GM19455 (cell line): Measurements from ENCODE around the gene SLC39A3.
A peak's percentile ranks its signal among the peaks of the same experiment; 100 is the strongest.

ENCODE experiments used
- ATAC-seq: cut with Tn5 transposase; IDR thresholded peaks from one replicate; pipeline ENCODE4 v1.9.1; 2021; ENCODE audit not compliant: unreplicated experiment

SLC39A3 gene

DNA sequence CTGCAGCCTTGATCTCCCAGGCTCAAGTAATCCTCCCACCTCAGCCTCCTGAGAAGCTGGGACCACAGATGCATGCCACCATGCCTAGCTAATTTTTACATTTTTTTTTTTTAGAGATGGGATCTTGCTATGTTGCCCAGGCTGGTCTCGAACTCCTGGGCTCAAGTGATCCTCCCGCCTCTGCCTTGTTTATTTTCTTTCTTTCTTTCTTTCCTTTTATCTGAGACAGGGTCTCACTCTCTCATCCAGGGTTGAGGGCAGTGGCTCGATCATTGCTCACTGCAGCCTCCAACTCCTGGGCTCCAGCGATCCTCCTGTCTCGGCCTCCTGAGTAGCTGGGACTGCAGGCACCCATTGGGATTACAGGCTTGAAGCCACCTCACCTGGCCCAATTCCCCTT is 33.6 kb downstream of the SLC39A3 start:
- ATAC-seq: no peak

DNA sequence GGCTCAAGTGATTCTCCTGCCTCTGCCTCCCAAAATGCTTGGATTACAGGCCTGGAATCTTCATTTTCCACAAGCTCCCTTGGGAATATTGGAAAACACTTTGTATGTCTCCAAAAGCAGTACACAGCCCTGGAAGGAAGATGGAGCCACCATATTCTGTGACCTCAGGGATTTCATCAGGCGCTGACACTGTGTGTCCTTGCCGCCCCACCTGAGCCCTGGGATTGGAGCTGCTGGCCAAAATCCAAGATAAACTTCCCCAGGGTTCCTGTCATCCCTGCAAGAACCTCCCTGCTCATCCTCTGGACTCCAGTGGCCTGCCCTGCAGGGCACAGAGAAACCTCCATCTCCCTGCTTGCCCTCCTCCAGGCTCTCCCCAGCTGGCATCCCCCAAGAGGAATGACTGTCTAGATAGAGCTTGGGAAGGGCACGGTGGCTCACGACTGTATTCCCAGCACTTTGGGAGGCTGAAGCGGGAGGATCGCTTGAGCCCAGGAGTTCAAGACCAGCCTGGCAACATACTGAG is 36.1 kb downstream of the SLC39A3 start:
- no peak for ATAC-seq

DNA sequence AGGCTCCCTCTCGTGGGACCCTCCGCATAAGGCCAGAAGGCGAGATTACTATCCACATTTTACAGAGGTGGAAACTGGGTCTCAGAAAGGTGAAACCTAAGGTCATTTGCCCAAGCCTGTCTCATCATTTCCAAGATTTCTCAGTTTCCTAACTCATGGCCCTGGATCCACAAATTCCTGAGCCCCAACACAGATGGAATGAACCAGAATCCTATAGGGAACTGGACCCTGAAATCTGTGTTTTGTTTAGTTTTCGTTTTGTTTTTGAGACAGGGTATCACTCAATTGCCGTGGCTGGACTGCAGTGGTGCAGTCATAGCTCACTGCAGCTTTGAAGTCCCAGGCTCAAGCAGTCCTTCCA is 36.8 kb downstream of the SLC39A3 start:
- no peak for ATAC-seq

DNA sequence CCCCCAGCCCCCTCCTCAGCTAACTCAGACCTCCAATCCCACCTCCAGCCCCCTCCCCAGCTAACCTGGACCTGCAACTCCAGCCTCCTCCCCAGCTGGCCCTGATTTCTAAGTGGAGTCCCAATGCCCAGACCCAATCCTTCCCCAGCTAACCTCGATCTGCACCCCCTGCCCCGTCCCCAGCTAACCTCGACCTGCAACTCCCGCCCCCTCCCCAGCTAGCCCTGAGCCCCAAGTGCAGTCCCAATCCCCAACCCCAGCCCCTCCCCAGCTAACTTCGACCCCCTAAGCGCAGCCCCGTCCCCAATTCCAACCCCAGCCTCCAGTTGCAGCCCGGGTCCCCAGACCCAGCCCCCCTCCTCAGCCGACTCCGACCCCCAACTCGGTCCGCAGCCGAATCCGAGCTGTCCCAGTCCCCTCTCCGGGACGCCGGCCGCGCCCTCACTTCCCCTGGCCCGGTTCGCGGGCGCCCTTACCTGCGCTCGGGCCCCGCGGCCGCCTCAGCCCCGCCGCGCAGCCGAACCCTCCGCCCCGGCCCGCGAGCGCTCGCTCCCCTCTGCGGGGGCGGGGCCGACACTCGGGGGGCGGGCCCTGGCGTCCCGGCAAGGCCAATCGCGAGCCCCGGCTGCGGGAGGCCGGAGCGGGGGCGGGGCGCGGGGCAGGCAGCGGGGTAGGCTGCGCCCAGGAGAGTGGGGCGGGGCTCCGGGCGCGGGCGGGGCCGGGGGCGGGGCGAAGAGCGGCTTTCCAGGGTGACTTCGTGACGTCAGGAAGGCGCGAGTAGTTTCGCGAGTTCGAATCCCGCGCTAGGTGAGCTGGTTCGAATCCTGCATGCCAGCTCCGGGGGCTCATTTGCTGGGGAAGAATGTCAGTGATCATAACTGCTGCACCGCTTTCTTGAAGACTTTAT is 37.4 kb downstream of the SLC39A3 start, which contains the start of gene GNG7:
GNG7 (minus strand) TSS at position 525 of the 907 bp plus-strand sequence. CDS start 182,006 bp downstream, outside the sequence.
- peak; percentile 58 for ATAC-seq

DNA sequence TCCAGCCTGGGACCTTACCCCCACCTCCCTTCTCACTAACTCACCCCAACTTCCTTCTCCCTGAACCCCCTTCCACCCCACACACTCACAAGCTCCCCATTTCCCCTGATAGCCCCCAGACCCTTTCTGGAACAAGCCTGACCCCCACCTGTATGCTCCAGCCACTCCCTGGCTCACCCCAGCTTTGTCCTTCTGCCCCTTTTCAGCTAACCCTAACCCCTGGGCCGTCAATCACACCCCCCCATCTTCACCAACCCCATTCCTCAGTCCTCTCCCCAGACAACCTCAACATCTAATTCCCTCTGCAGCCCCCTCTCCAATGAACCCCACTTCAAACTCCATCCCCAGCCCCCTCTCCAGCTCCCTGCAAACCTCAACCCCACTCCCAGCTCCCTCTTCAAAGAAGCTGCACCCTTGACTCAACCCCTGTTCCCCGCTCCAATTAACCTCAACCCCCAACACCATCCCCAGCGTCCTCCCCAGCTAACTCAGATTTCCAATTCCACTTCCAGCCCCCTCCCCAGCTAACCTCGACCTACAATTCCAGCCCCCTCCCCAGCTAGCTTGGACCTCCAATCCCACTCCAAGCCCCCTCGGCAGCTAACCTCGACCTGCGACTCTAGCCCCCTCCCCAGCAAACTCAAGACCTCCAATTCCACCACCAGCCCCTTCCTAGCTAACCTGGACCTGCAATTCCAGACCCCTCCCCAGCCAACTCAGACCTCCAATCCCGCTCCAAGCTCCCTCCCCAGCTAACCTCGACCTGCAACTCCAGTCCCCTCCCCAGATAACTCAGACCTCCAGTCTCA is 38.3 kb downstream of the SLC39A3 start:
- no peak for ATAC-seq

DNA sequence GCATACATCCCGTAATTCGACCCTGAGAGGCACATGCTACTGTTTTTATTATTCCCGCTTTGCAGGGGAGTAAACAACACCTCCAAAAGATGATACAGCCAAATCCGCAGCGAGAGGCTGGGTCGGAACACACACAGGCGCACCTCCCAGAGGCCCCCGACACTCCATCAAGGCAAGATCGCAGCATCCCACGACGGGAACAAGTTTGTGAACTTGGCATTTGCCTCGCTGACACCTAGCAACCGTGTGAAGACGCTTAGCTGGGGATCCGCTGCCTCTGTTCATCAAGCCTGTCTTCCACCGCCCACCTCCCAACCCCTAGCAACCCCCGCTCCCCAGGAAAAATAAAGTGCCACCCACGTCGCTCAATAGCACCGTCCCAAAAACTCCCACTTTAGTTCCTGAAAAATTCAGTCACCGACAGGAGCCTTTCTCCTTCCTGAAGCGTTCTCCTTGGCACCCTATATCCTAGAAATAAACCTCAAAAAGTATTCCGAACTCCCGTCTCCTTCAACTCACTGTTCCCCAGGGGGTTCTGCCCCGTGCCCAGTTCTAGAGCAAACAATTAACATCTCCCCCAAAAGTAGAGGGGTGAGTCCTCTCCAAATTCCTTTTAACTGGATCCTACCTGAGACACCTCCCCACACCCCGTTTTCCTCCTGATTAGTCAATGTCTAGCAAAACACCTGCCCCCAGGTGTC is 39.0 kb downstream of the SLC39A3 start:
- ATAC-seq: no peak

DNA sequence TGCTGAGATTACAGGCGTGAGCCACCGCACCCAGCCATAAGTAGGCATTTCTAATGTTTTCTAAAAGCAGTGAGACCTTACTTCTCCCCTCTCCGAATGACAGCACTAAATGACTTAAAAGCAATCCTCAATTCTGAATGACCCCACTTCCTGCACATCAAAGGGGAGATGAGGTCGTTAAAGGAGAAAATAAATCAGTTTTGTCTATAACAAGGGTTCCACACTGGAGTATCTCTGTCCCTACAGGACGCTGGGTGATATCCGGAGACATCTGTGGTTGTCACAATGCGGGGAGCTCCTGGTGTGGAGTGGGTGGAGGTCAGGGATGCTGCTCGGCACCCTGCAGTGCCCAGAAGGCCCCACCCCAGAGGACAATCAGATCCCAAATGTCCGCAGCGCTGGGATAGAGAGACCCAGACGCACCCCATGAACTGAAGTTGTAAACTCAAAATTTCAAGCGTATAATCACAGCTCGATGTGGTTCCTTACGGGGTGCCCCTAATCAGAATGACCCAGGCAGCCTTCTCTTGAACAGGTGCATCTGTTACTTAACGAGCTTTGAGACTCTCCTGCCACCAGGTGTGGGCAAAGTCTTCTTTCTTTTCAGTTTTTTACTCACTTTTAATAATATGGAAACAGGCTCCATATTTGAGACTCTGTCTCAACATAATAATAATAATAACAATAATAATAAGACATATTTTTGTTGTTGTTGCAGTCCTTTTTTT is 40.2 kb downstream of the SLC39A3 start:
- ATAC-seq: no peak

DNA sequence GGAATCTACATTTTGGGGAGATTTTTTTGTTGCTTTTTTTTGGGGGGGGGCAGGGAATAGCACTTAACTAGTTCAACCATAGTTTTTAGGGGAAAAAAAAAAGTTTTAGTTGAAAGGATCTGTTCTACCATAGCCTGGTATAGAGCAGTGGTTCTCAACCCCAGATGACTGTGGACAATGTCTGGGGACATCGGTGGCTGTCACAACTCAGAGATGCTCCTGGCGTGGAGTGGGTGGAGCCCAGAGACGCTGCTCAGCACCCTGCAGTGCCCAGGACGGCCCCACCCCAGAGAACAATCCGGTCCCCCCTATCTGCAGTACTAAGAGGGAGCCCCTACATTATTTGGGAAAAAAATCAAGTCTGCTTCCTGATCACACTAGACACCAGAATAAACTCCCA is 45.6 kb downstream of the SLC39A3 start:
- no peak for ATAC-seq

DNA sequence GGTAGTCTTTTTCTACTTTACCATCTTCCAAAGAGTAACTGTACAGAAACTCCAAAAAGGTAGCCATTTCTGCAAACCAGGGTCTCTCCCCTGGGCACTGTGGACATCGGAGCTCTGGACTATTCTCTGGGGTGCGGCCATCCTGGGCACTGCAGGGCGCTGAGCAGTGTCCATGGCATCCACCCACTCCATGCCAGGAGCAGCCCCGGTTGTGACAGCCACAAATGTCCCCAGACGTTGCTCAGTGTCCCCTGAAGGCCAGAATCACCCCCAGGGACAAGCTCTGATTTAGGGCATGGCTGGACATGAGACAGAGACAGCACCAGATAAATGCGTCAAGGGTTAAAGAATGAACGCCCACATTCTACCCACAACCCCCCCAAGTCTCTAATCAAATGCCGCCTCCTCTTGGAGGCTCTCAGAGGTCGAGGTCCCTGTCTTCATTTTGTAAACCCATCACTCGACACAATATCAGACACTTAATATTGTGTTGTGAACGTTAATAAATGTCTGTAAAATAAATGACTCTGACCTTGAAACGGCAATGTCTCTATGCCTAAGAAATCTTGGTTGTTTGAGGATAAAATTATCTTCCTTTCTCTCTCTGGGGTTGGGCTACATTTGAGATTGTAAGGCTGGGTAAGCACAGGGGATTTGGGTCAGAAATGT is 46.2 kb downstream of the SLC39A3 start:
- ATAC-seq: no peak

DNA sequence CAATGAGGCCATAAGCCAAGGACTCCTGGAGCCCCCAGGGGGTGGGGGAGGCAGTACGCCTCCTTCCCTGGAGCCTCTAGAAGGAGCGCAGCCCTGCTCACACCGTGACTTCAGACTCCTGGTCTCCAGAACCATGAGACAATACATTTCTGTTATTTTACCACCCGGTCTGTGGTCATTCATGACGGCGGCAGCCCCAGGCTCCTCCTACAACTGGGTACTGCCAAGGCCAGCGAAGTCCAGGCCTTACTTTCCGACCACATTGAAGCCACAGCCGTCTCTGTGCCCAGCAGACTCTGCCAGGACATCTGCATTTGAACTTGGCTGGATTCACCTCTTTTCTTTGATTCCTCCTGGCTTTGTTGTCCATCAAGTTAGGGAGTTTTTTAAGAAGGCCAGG is 47.9 kb downstream of the SLC39A3 start:
- ATAC-seq: no peak

DNA sequence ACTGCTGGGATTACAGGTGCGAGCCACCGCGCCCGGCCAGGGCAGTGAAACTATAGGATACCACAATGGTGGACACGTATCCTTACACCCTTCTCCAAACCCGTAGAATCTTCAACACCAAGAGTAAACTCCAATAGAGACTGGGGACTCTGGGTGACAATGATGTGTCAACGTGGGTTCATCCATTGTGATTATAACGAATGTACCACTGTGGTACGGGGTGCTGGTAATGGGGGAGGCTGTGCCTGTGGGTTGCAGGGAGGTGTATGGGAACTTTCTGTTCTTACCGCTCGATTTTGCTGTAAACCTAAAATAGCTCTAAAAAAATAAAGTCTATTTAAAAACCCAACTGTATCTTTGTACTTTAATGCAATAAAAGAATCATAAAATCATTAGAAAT is 49.0 kb downstream of the SLC39A3 start:
- ATAC-seq: no peak

DNA sequence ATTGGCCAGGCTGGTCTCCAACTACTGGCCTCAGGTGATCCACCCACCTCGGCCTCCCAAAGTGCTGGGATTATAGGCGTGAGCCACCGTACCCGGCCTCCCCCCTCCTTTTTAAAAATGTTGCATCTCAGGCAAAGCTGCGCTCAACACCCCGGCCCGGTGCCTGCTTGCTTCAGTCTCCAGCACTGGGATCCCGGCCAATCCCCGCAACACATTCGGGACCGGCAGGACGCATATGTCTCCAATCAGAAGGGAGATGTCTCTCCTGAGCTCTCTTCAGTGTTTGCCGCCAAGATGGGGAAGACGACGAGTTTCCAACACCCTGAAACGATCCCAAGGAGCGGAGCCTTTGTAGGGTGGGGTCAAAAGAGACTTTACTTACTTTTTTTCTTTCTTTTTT is 53.5 kb downstream of the SLC39A3 start:
- ATAC-seq: no peak

DNA sequence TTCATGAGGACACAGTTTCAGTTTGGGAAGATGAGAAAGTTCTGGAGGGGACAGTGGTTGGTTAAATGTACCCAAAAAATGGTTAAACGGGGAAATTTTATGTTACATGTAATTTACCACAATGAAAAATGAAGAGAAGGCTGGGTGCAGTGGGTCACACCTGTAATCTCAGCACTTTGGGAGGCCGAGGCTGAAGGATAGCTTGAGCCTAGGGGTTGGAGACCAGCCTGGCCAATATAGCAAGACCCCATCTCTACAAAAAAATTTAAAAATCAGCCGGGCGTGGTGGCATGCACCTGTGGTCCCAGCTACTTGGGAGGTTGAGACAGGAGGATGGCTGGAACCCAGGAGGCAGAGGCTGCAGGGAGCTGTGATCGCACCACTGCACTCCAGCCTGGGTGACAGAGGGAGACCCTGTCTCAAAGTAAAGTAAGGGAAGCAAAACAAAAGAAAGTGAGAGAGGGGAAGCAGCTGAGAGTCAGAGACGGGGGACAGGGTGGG is 54.6 kb downstream of the SLC39A3 start:
- ATAC-seq: no peak

DNA sequence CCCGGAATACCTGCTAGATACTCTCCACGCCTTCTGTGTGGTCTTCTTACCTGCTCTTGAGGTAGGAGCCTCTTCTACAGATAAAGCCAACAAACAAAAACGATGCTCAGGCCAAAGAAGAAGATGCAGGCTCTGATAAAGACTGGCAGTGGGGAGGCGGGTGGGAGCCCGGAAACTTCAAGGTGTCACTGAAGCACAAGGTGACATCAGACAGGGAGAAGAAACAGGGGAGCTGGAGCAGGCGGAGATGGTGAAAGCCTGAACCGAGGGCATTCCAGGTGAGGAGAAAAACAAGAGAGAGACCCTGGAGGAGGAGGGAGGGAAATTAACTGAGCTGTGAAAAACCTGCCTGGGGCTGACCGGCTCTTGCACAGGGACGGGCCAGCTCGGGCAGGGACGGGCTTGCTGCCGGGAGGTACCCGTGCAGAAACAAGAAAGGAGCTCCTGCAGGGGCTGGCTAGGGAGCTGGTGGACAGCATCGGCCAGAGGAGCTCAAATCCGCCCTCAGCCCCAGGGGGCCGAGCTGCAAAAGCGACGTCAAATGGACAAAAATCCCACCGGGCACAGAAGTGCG is 56.3 kb downstream of the SLC39A3 start:
- no peak for ATAC-seq
